SU-DHL-6 (cell line): Measurements from ENCODE around the gene MXD3.
A peak's percentile ranks its signal among the peaks of the same experiment; 100 is the strongest.

Source experiments
- H2AFZ ChIP-seq: fragments of 200-600 bp; sonication (generic); 2 replicates; pipeline ENCODE4 v1.6.1; 2014; ENCODE audit warnings: low read depth, mild to moderate bottlenecking, moderate library complexity, mixed read lengths, antibody characterized with exemption, low read length; ENCODE audit not compliant: severe bottlenecking
- H3F3A ChIP-seq: fragments of 200-600 bp; shearing (Covaris generic); 2 replicates; pipeline ENCODE4 v1.6.0; 2016; ENCODE audit warnings: antibody characterized with exemption, mild to moderate bottlenecking; ENCODE audit not compliant: insufficient read depth
- H3K27ac ChIP-seq: fragments of 200-600 bp; sonication (generic); 2 replicates; pipeline ENCODE4 v1.5.1; 2016; ENCODE audit warnings: low read depth, mild to moderate bottlenecking, low read length, moderate library complexity, mixed read lengths
- H3K27me3 ChIP-seq: fragments of 200-600 bp; sonication (generic), shearing (Covaris generic); 2 replicates; pipeline ENCODE4 v1.6.0; 2014; ENCODE audit warnings: mild to moderate bottlenecking, low read length
- H3K36me3 ChIP-seq: fragments of 200-600 bp; sonication (generic); 2 replicates; pipeline ENCODE4 v1.6.1; 2014; ENCODE audit warnings: mild to moderate bottlenecking, low read length, mixed read lengths
- H3K4me2 ChIP-seq: fragments of 300-600, 200-600 bp; shearing (Covaris generic), sonication (generic); 2 replicates; pipeline ENCODE4 v1.6.0; 2014; ENCODE audit warnings: low read length, low read depth, mild to moderate bottlenecking; ENCODE audit not compliant: poor library complexity, severe bottlenecking
- H3K4me3 ChIP-seq: fragments of 200-600 bp; sonication (generic); 2 replicates; pipeline ENCODE4 v1.5.1; 2014; ENCODE audit warnings: antibody characterized with exemption, low read length, mild to moderate bottlenecking, mixed read lengths; ENCODE audit not compliant: insufficient read depth, poor library complexity, severe bottlenecking
- H3K79me2 ChIP-seq: fragments of 200-600 bp; sonication (generic); 2 replicates; pipeline ENCODE4 v1.6.1; 2014; ENCODE audit warnings: mild to moderate bottlenecking, low read length, moderate library complexity; ENCODE audit not compliant: insufficient read depth
- H3K9ac ChIP-seq: fragments of 200-600 bp; sonication (generic); 2 replicates; pipeline ENCODE4 v1.7.0; 2014; ENCODE audit warnings: mild to moderate bottlenecking, low read length
- H3K9me2 ChIP-seq: fragments of 200-600 bp; sonication (generic); replicated peaks from 2 replicates; pipeline ENCODE4 v1.6.1; 2014; ENCODE audit warnings: low read length; ENCODE audit not compliant: insufficient read depth
- H3K9me3 ChIP-seq: fragments of 200-600 bp; sonication (generic); 2 replicates; pipeline ENCODE4 v1.6.1; 2014; ENCODE audit warnings: low read length, mixed read lengths; ENCODE audit not compliant: insufficient read depth
- H4K20me1 ChIP-seq: fragments of 200-600 bp; sonication (generic); 2 replicates; pipeline ENCODE4 v1.6.1; 2014; ENCODE audit warnings: low read depth, mild to moderate bottlenecking, antibody characterized with exemption, low read length, moderate library complexity, mixed read lengths
- CTCF ChIP-seq: fragments of 200-600 bp; sonication (generic); IDR thresholded peaks from one replicate; pipeline ENCODE4 v1.5.1; 2017; ENCODE audit warnings: antibody characterized with exemption, mild to moderate bottlenecking, low read length, moderate library complexity; ENCODE audit not compliant: insufficient read depth, poor library complexity, severe bottlenecking
- EZH2phosphoT487 ChIP-seq: fragments of 200-600 bp; sonication (generic), shearing (Covaris generic); conservative IDR thresholded peaks from 2 replicates; pipeline ENCODE4 v1.6.1; 2018; ENCODE audit warnings: mild to moderate bottlenecking, antibody characterized with exemption, low read length, moderate library complexity, mixed read lengths

MXD3 gene

GRCh38 chr5:177351392-177352329, 40.0 kb upstream of the MXD3 start, which contains the start of gene LMAN2:
Gene LMAN2 (minus strand): TSS chr5:177351668. CDS start chr5:177351647, 21 bp downstream.
- Histone ChIP-seq H3K4me3 (peak within 1 kb of the TSS; percentile 76), H4K20me1 (no peaks in the 10 kb centered on the region; the same call in 1 of the 2 replicates)
- TF ChIP-seq EZH2phosphoT487 = no peak
- TF ChIP-seq CTCF = no peak

GRCh38 chr5:177350776-177351391, 39.2 kb upstream of the MXD3 start:
- no peak for TF ChIP-seq CTCF
- TF ChIP-seq EZH2phosphoT487 = no peak
- Histone ChIP-seq H3F3A (no peaks in the 10 kb centered on the region), H3K9ac (peak overlapping the region; percentile 70), H3K79me2 (peaks cover 54% of the 10 kb centered on the region), H4K20me1 (no peaks in the 10 kb centered on the region; the same call in 1 of the 2 replicates), H3K36me3 (peaks cover 6% of the 10 kb centered on the region; the same call in 1 of the 2 replicates), H2AFZ (peak overlapping the region; percentile 50), H3K27ac (peak overlapping the region; percentile 95), H3K4me2 (peak overlapping the region; percentile 97), H3K9me2 (no peaks in the 10 kb centered on the region), H3K27me3 (no peaks in the 10 kb centered on the region), H3K4me3 (peak overlapping the region; percentile 76), H3K9me3 (no peaks in the 10 kb centered on the region)

More at GRCh38 chr5:177351392-177352329, 40.0 kb upstream of the MXD3 start, which contains the start of gene LMAN2:
- peaks cover 6% of the 10 kb centered on the region; the same call in 1 of the 2 replicates for H3K36me3 ChIP-seq
- H3K9ac ChIP-seq = peak within 1 kb of the TSS; percentile 70
- H3F3A ChIP-seq = peaks cover 3% of the 10 kb centered on the region; the same call in 1 of the 2 replicates
- no peaks in the 10 kb centered on the region for H3K9me3 ChIP-seq
- peak within 1 kb of the TSS; percentile 97 for H3K4me2 ChIP-seq
- H3K27ac ChIP-seq = peak within 1 kb of the TSS; percentile 95
- no peaks in the 10 kb centered on the region for H3K27me3 ChIP-seq
- H2AFZ ChIP-seq = peak within 1 kb of the TSS; percentile 72
- H3K9me2 ChIP-seq = no peaks in the 10 kb centered on the region
- H3K79me2 ChIP-seq = peaks cover 47% of the 10 kb centered on the region

- TF ChIP-seq EZH2phosphoT487 (no peak), CTCF (no peak)
- Histone ChIP-seq H2AFZ (no peak overlapping the region), H3K4me2 (peak overlapping the region; percentile 97), H3K27ac (no peak overlapping the region), H3K9me3 (no peaks in the 10 kb centered on the region), H3K79me2 (peaks cover 63% of the 10 kb centered on the region), H3K9me2 (no peaks in the 10 kb centered on the region), H4K20me1 (no peaks in the 10 kb centered on the region; the same call in 1 of the 2 replicates), H3K4me3 (peak overlapping the region; percentile 76), H3K27me3 (no peaks in the 10 kb centered on the region), H3K9ac (peak overlapping the region; percentile 70), H3F3A (no peaks in the 10 kb centered on the region), H3K36me3 (peaks cover 6% of the 10 kb centered on the region; the same call in 1 of the 2 replicates)
Measured at GRCh38 chr5:177349762-177350161, 38.1 kb upstream of the MXD3 start.
